Endothelial cell of umbilical vein (primary cell): Measurements from ENCODE around the gene SLC35A2. TPM values are rescaled to one million over a fixed set of nuclear protein-coding genes. Genes with fewer than 3 reads are reported as not detected.

Source experiments
- BruUV-seq: library from RNA; stranded (reverse); fragments of 400-500 nt; replicated peaks from 2 replicates; lab custom pipeline; 2021; lab: Mats Ljungman, UMichigan
- CTCF ChIA-PET: fragments of 300-600, 350-600 bp; sonication (Branson Sonifier 250); formaldehyde crosslinking; loops from one replicate; lab custom pipeline; 2021; ENCODE audit warnings: antibody characterized with exemption, inconsistent platforms; lab: Charles Lee
- POLR2A ChIA-PET: fragments of 300-600, 350-600 bp; sonication (Branson Sonifier 250); formaldehyde crosslinking; loops from one replicate; lab custom pipeline; 2021; ENCODE audit warnings: antibody characterized with exemption, inconsistent platforms; lab: Charles Lee
- DNase-seq: peaks from one replicate; pipeline ENCODE4 v3.0.0-alpha.2; 2011; ENCODE audit warnings: low read depth, low spot score
- FAIRE-seq: peaks from 2 replicates; lab custom pipeline; 2011; peaks lifted over from hg19 to GRCh38; lab: Jason Lieb, UNC
- H2AFZ ChIP-seq: 2 replicates; pipeline ENCODE4 v1.6.0; 2012; ENCODE audit warnings: low read depth, low read length, control low read depth, inconsistent platforms
- H3K27ac ChIP-seq: 2 replicates; pipeline ENCODE4 v1.5.1; 2011; ENCODE audit warnings: low read depth, mild to moderate bottlenecking, control low read depth, low read length, moderate library complexity; ENCODE audit not compliant: insufficient read depth
- H3K27me3 ChIP-seq, 2 experiments: 2 replicates each; pipeline versions ENCODE4 v1.6.0 to v1.6.1; 2011; ENCODE audit warnings: low read length in 2 of 2, mixed read lengths in 1 of 2; ENCODE audit not compliant: control insufficient read depth in 2 of 2, insufficient read depth in 2 of 2
- H3K36me3 ChIP-seq, 2 experiments: 2 replicates in 1 of 2; 3 replicates in 1 of 2; pipeline ENCODE4 v1.5.1; 2011; ENCODE audit warnings: low read length in 2 of 2, mild to moderate bottlenecking in 1 of 2, moderate library complexity in 1 of 2; ENCODE audit not compliant: control insufficient read depth in 2 of 2, insufficient read depth in 2 of 2; ENCODE audit errors: extremely low read depth in 1 of 2
- H3K4me1 ChIP-seq: 3 replicates; pipeline ENCODE4 v1.5.1; 2011; ENCODE audit warnings: mild to moderate bottlenecking, low read length; ENCODE audit not compliant: control insufficient read depth, insufficient read depth; ENCODE audit errors: extremely low read depth
- H3K4me2 ChIP-seq: 2 replicates; pipeline ENCODE4 v1.6.1; 2011; ENCODE audit warnings: low read length, control low read depth, mixed read lengths; ENCODE audit not compliant: insufficient read depth
- H3K4me3 ChIP-seq, 3 experiments: fragments of 200-600 bp in 1 of 3; sonication (generic), shearing (Covaris generic) in 1 of 3; replicated peaks in 1 of 3; 2 replicates each; pipeline ENCODE4 v1.5.1; 2011 to 2016; ENCODE audit warnings: control low read depth in 3 of 3, low read length in 3 of 3, mild to moderate bottlenecking in 2 of 3, inconsistent platforms in 1 of 3, low read depth in 1 of 3, moderate library complexity in 1 of 3; ENCODE audit not compliant: insufficient read depth in 1 of 3
- H3K79me2 ChIP-seq: 2 replicates; pipeline ENCODE4 v1.6.0; 2012; ENCODE audit warnings: low read length, inconsistent platforms; ENCODE audit not compliant: control insufficient read depth, insufficient read depth
- H3K9ac ChIP-seq: replicated peaks from 2 replicates; pipeline ENCODE3; 2011; ENCODE audit warnings: low read length, control low read depth; ENCODE audit not compliant: insufficient read depth; ENCODE audit errors: extremely low read depth
- H3K9me1 ChIP-seq: replicated peaks from 3 replicates; pipeline ENCODE4 v1.6.0; 2011; ENCODE audit warnings: mild to moderate bottlenecking, low read length; ENCODE audit not compliant: control insufficient read depth, insufficient read depth; ENCODE audit errors: extremely low read depth
- H3K9me3 ChIP-seq: replicated peaks from 2 replicates; pipeline ENCODE4 v1.5.1; 2012; ENCODE audit warnings: low read length, inconsistent platforms; ENCODE audit not compliant: control insufficient read depth, insufficient read depth
- H4K20me1 ChIP-seq: replicated peaks from 2 replicates; pipeline ENCODE3; 2011; ENCODE audit warnings: mild to moderate bottlenecking, low read length; ENCODE audit not compliant: control insufficient read depth, insufficient read depth; ENCODE audit errors: extremely low read depth
- CTCF ChIP-seq, 2 donors: IDR thresholded peaks; 1 replicate in 1 of 2; 2 replicates in 1 of 2; pipeline ENCODE4 v1.5.1; 2011; ENCODE audit warnings: low read length in 2 of 2, mild to moderate bottlenecking in 2 of 2, moderate library complexity in 2 of 2, control low read depth in 1 of 2, inconsistent platforms in 1 of 2, low read depth in 1 of 2; ENCODE audit not compliant: insufficient read depth in 1 of 2; ENCODE audit errors: extremely low read depth in 1 of 2
- EZH2 ChIP-seq: IDR thresholded peaks from 2 replicates; pipeline ENCODE4 v1.6.1; 2012; ENCODE audit warnings: borderline replicate concordance, low read depth, mild to moderate bottlenecking, moderate library complexity, low read length, inconsistent platforms; ENCODE audit not compliant: severe bottlenecking
- FOS ChIP-seq: IDR thresholded peaks from 2 replicates; pipeline ENCODE4 v1.6.1; 2011; ENCODE audit warnings: mild to moderate bottlenecking, low read length, moderate library complexity, borderline replicate concordance; ENCODE audit not compliant: insufficient read depth
- GATA2 ChIP-seq: IDR thresholded peaks from 2 replicates; pipeline ENCODE4 v1.7.0; 2011; ENCODE audit warnings: low read depth, mild to moderate bottlenecking, moderate library complexity, mixed read lengths, low read length; ENCODE audit not compliant: insufficient read length, insufficient read depth
- JUN ChIP-seq: IDR thresholded peaks from 2 replicates; pipeline ENCODE4 v1.6.1; 2011; ENCODE audit warnings: borderline replicate concordance, low read depth; ENCODE audit not compliant: insufficient read length, insufficient read depth
- MAX ChIP-seq: IDR thresholded peaks from 2 replicates; pipeline ENCODE4 v1.6.1; 2011; ENCODE audit not compliant: insufficient read depth, insufficient read length
- MYC ChIP-seq: IDR thresholded peaks from one replicate; pipeline ENCODE4 v1.6.1; 2011; ENCODE audit warnings: mild to moderate bottlenecking, low read depth, low read length
- POLR2A ChIP-seq: IDR thresholded peaks from 2 replicates; pipeline ENCODE4 v1.6.1; 2012; ENCODE audit warnings: low read depth, mild to moderate bottlenecking, control low read depth, low read length
- POLR2AphosphoS5 ChIP-seq: IDR thresholded peaks from 2 replicates; pipeline ENCODE4 v1.6.1; 2012; ENCODE audit warnings: low read depth, mild to moderate bottlenecking, control low read depth, low read length, moderate library complexity; ENCODE audit not compliant: insufficient read depth
- dilution Hi-C: fragments of 300-500 bp; cut with MboI; formaldehyde crosslinking; loops from one replicate; pipeline ENCODE4 v1.15.0; 2019; ENCODE audit warnings: low sequenced_read_pairs; ENCODE audit not compliant: extremely low pct_ligation_motif_present
- intact Hi-C: fragments of 100-400 bp; cut with micrococcal nuclease; formaldehyde crosslinking; loops from one replicate; pipeline ENCODE4 v1.10.0; 2022
- polyA plus RNA-seq, 4 experiments: library from polyadenylated mRNA; depleted of rRNA in 3 of 4; stranded (reverse) in 3 of 4; unstranded in 1 of 4; fragments of >200 nt; gene quantifications; 2 replicates each; pipeline versions ENCODE4 v1.2.1 to v1.2.3, GENCODE V29; 2011 to 2012; ENCODE audit warnings: missing spikeins in 1 of 4
- total RNA-seq: library from RNA; stranded (reverse); gene quantifications from 2 replicates; pipeline ENCODE4 v1.2.3, GENCODE V29; 2021

SLC35A2 gene
- total and polyA plus RNA-seq, 2 donors (not counting 3 experiments of a cell fraction or from before 2014, with no cell fraction given), result 31.4 to 64.5 TPM

- DNase-seq (no peak), FAIRE-seq (no peak)
- no peak overlapping the region for H2AFZ ChIP-seq
- TF ChIP-seq MAX, result no peak
- TF ChIP-seq JUN, result no peak
- TF ChIP-seq POLR2A, result no peak
- TF ChIP-seq EZH2, result no peak
- no peak for TF ChIP-seq FOS
- no peak for TF ChIP-seq GATA2
- no peak for TF ChIP-seq MYC
- TF ChIP-seq POLR2AphosphoS5, result no peak
- no peak for TF ChIP-seq CTCF (IDR thresholded peaks at IDR 0.05; ENCODE audit: extremely low read depth in 1 of 2, insufficient read depth in 1 of 2, low read depth in 1 of 2, low read length in 2 of 2)
- dilution Hi-C loops, result no loop called here
- H3K9ac ChIP-seq, result peak overlapping the region; percentile 89
- no peaks in the 10 kb centered on the region for H3K9me1 ChIP-seq
- no peaks in the 10 kb centered on the region for H3K27me3 ChIP-seq
- no TSS peak for BruUV-seq
- H3K4me1 ChIP-seq, result peaks cover 10% of the 10 kb centered on the region
- no peaks in the 10 kb centered on the region for H4K20me1 ChIP-seq
- intact Hi-C loops, result loop anchor here (1.0 to 10.0 kb wide), 4 partner anchors 14 to 368 kb away; partner anchors contain the start of genes FOXP3, PPP1R3F, SLC35A2 and SUV39H1
- H3K27ac ChIP-seq, result peak overlapping the region; percentile 69
- ChIA-PET POLR2A (no interaction called here), CTCF (interaction anchor here (0.7 kb wide), 1 partner anchor 248 kb away, joined by 3 read pairs; no protein-coding TSS in a partner anchor)
- no peaks in the 10 kb centered on the region for H3K9me3 ChIP-seq
- H3K79me2 ChIP-seq, result peaks cover 19% of the 10 kb centered on the region
- no peaks in the 10 kb centered on the region for H3K36me3 ChIP-seq
- H3K4me2 ChIP-seq, result peak overlapping the region; percentile 80
- peak overlapping the region in 2 of 3 experiments; percentile 51 to 65 for H3K4me3 ChIP-seq
Observed at GRCh38 chrX:48896611-48897011, 14.8 kb downstream of the SLC35A2 start.
